GM19328 (cell line): ENCODE data around the gene RGS17.
A peak's percentile ranks its signal among the peaks of the same experiment; 100 is the strongest.
"Not testable (repeated sequence)": the region's sequence is repeated elsewhere in the genome, so short reads cannot be mapped to it uniquely, and the experiment has no call there.

Experiments
- ATAC-seq: cut with Tn5 transposase; IDR thresholded peaks from one replicate; pipeline ENCODE4 v1.9.1; 2021; ENCODE audit warnings: mild to moderate bottlenecking, moderate library complexity; ENCODE audit not compliant: unreplicated experiment

Gene RGS17

GRCh38 chr6:152999538-152999937 lies 131.5 kb downstream of the RGS17 start:
- not testable (repeated sequence) for ATAC-seq

- ATAC-seq, result no peak
Observed at GRCh38 chr6:152993847-152994246, 137.2 kb downstream of the RGS17 start.

- no peak for ATAC-seq
Observed at GRCh38 chr6:152993431-152993830, 137.7 kb downstream of the RGS17 start.

- no peak for ATAC-seq
Observed at GRCh38 chr6:152986978-152987377, 144.1 kb downstream of the RGS17 start.

- ATAC-seq, result not testable (repeated sequence)
Observed at GRCh38 chr6:152985300-152985699, 145.8 kb downstream of the RGS17 start.

- ATAC-seq, result peak; percentile 18
Observed at GRCh38 chr6:152984513-152984872, 146.6 kb downstream of the RGS17 start.

- no peak for ATAC-seq
Observed at GRCh38 chr6:152983637-152984512, 147.2 kb downstream of the RGS17 start.

- peak; percentile 80 for ATAC-seq
Observed at GRCh38 chr6:152982904-152983636, 148.0 kb downstream of the RGS17 start, which contains the start of gene FBXO5. Gene FBXO5, minus strand, starts transcription at chr6:152983041. Its CDS starts 82 bp downstream, at chr6:152982959.

- peak; percentile 0 for ATAC-seq
Observed at GRCh38 chr6:152981989-152982903, 148.8 kb downstream of the RGS17 start.

- ATAC-seq, result no peak
Observed at GRCh38 chr6:152981219-152981618, 149.9 kb downstream of the RGS17 start.

- no peak for ATAC-seq
Observed at GRCh38 chr6:152980656-152981055, 150.4 kb downstream of the RGS17 start.

GRCh38 chr6:152979116-152979515 lies 152.0 kb downstream of the RGS17 start:
- ATAC-seq, result no peak

GRCh38 chr6:152978058-152978457 lies 153.0 kb downstream of the RGS17 start:
- no peak for ATAC-seq

GRCh38 chr6:152977556-152977955 lies 153.5 kb downstream of the RGS17 start:
- ATAC-seq, result no peak

- ATAC-seq, result no peak
Observed at GRCh38 chr6:152976749-152977148, 154.3 kb downstream of the RGS17 start.

- ATAC-seq, result peak; percentile 43
Observed at GRCh38 chr6:152975204-152975915, 155.7 kb downstream of the RGS17 start.

GRCh38 chr6:152973916-152974315 lies 157.2 kb downstream of the RGS17 start:
- ATAC-seq, result no peak

GRCh38 chr6:152969688-152970418 lies 161.2 kb downstream of the RGS17 start:
- ATAC-seq, result no peak

- ATAC-seq, result not testable (repeated sequence)
Observed at GRCh38 chr6:152966168-152966894, 164.8 kb downstream of the RGS17 start.
